Activated T-cell treated with anti-CD3 and anti-CD28 coated beads, Interleukin-2, amount 50 U/mL, for 1 hour (primary cell): ENCODE measurements around the gene ADAMTS16.

Experiments used
- DNase-seq: peaks from one replicate; pipeline ENCODE4 v3.0.0-alpha.2; 2020

ADAMTS16 gene

DNA sequence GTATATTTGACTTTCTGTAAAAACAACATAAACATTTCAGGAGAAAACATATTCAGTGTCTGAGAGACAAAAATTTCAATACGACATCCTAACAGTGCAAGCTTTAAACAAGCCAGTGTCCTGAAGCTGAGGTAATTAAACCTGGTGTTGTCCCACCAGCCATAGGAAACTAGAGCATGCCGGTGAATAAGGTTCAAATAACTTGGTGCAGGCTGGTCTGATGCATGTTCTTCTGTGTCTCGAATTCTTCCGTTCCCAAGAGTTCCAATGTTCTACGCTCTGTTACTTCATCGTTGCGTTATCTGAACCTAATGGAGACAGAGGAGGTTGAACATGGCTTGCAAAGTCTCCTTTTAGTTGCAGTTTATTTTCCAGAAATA is 48.9 kb downstream of the ADAMTS16 start:
- DNase-seq, result no peak

DNA sequence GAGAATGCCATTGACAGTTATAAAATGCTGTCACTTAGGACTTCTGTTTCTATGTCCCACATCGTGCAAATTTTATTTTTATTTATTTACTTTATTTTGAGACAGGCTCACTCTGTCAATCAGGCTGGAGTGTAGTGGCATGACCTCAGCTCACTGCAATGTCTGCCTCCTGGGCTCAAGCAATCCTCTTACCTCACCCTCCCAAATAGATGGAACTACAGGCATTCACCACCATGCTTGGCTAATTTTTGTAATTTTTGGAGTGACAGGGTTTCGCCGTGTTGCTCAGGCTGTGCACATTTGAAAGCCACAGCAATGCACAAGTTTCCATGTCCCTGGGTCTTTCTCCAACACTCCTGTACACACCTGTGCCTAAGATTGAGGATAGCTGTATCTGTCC is 51.8 kb downstream of the ADAMTS16 start:
- DNase-seq, result no peak

DNA sequence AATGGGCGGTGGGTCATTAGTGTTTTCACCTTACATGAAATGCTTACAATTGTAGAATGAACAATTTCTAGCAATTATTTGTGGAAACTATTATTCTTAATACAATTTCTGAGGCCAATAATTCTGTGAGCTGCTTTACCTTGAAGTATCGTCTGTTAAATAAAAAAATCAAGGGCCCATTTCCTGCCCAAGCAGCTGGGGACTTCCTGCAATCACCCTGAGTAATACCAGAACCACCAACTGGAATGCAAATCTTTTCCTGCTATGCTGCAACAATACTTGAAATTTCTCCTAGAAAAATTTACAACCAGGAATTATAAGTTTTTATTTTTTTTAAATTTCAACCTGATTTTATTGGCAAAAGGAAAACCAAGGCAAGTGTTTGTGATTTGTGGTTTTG is 52.6 kb downstream of the ADAMTS16 start:
- no peak for DNase-seq

DNA sequence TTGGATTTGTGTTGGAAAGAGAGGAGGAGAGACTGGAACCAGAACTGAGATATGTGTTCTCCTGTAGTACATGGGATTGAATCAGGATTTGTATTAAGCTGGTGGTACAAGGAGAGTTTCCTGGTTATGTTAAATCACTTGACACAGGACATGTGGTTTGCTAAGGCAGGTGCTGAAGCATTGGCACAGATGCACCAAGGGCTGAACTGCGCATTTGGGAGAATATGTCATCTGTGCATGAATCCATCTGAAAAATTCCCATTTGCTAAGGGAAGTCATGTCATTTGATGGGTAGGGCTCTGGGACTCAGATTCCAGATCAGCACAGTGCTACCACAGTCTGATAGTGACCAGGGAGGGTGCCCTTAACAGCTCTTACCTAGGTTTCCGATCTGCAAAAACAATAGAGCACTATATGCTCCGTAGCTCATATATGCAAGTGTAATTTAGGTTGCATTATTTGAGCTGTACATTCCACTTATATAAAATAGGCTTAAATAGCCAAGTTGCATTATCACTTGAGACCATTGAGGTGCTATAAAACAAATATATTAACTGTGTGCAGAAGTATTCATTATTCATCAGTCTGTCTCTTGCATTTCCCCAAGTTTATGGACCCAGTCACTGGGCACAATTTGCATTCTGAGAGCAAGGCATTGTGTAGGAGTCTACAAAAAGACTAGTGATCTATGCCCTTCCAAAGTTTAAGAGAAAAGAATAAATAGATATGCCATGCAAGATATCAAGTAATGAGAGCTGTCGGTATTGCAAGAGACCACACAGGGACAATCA is 55.2 kb downstream of the ADAMTS16 start:
- no peak for DNase-seq

DNA sequence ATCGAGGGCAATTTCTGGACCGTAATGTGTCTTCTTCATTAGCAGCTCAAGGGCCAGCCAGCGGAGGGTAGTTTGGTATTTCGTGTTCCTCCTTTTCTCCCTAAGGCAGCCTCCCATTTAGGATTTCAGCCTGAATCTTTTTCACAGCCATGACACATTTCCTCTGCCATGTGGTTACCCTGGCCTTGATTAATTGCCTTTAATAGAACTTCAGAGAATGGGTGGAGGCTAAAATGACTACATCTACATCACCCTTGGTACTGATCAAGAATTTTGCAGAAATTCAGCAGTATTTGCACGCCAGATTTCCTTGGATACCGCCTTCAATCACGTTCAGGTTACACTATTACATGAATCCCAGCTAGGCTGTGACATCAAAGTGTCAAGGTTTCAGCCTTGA is 58.0 kb downstream of the ADAMTS16 start:
- DNase-seq, result no peak

DNA sequence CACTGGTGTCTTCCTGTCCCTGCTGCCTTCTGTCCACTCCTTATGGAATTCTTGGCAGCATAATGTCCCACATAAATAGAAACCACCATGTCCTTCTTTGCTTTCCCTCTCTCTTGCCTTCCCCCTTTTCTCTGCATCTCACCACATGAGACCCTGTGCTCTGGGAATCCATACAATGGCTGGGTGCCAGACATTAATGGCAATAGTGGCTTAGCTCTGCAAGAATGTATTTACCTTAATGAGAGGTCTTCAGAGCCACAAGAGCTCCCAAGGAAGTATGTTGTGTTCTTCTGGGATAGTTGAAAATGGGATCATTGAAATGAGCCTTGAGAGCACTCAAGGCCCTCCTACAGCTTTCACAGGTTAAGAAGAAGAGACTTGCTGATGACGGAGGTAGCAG is 58.7 kb downstream of the ADAMTS16 start:
- DNase-seq, result no peak

DNA sequence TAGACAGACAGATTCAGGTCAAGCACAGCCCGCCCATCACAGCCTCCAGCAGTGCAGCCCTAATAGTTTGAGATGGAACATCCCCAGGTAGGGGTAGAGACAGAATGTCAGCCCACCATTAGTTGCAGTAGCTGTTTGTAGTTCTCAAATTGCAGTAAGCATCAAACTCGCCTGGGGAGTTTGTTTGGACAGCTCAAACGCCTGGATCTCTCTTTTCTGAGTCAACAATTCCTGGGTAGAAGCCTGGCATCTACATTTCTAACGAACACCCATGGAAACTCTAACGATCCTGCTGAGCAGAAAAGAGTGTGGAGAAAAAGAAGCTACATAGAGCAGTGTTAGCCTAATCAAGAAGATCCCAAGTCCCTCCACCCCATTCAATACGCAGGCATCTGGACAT is 59.4 kb downstream of the ADAMTS16 start:
- no peak for DNase-seq

DNA sequence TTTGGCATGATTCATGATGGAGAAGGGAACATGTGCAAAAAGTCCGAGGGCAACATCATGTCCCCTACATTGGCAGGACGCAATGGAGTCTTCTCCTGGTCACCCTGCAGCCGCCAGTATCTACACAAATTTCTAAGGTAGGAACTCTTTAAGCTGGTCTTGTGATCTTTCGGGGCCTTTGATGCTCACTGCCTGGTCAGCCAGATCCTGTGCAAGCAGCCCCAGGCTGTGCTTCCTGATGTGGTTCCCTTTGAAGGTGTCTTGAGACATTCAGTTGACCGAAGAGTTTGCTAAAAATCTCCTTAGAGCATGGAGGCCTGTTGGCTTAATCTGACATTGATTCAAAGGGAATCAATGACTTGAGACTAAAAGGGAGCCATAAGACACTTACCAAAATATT is 60.0 kb downstream of the ADAMTS16 start:
- no peak for DNase-seq

DNA sequence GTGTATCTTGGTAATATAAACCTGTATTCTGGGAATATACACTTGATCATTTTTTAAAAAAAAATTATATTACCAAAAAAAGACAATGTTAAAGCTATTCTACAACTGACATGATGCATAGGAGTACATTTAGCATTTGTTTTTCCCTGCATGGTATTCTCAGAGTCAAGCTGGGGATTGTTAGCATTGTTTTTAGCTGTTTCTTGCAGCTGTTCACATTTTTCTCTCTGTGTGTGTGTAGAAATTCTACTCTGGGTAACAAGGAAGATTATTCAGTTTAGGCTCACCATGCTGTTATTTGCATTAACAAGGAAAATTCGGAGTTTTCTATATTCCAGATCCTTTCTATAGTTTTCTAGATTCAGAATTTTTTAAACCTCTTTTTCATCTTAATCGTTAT is 62.2 kb downstream of the ADAMTS16 start:
- no peak for DNase-seq

DNA sequence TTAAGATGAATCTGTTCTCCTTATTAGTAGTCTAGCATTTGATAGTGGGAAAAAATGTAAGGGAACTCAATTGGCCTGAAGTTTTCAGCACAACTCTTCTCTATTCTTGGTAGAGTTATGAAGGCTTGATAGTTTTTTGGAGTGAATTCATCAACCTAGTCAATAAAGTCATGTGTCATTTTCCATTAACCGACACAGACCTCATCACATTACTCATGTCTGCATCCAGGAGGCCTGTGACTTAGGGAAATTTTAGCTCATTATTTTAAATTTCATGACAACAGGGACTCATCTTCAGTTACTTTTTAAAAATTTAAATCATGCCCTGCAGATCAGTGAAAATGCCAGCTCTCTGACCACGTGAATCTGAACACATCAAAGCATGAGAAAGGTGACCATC is 63.3 kb downstream of the ADAMTS16 start:
- no peak for DNase-seq

DNA sequence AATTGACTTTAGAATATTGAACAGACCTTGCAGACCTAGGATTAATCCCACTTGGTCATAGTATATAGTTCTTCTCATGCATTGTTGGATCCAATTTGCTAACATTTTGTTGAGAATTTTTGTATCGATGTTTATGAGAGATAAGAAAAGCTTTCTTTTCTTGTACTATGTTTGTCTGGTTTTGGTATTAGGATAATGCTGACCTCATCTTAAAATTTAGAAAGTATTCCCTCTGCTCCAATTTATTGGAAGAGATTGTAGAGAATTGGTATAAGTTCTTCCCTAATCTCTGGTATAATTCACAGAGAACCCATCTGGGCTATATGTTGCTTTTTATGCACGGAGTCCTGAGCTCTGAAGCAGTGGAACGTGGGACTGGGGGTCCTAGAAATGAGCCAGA is 67.7 kb downstream of the ADAMTS16 start:
- DNase-seq, result no peak

DNA sequence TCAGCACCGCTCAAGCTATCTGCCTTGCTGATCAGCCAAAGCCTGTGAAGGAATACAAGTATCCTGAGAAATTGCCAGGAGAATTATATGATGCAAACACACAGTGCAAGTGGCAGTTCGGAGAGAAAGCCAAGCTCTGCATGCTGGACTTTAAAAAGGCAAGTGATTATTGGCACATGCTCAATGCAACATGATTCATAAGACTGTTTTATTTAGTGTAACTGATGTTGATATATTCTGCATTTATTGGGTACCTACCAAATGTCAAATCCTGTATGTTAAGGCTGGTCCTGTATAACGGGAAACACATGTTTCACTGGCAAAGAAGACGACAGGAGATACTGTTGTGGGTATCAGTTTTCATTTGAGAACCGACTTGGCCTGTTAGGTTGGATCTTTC is 69.0 kb downstream of the ADAMTS16 start:
- no peak for DNase-seq

DNA sequence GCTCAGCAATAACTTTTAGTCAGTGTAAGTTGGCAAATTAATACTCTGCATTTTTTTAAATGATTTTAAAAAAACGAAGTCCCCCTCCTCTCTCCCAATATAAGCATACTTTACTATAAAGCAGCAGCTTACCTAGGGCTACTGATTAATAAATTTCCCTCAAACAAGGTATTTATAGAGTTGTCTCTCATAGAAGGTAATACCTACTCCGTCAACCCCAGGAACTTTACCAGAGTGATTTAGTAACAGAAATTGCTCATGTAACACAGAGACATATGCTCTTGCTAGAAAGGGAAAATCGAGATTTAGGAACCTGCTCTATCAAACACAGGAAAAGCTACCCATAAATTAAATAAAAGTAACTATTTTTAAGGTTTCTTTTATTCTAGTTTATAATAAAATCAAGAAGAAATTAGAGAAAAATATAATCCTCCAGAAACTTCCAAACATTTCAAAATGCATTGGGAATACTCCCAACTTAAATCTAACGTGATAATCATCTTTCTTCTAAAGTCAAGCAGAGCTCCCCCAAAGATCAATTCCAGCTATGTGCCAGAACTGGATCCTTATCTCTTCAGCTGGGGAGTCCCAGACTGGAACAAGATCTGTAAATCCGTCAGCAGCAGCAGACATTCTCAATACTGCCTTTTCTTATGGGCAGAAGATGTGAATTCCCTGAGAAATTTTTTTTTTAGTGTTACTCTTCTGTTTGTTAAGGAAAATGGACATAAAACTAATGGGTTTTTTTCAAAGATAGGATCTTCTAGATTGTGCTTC is 69.6 kb downstream of the ADAMTS16 start:
- DNase-seq, result no peak

DNA sequence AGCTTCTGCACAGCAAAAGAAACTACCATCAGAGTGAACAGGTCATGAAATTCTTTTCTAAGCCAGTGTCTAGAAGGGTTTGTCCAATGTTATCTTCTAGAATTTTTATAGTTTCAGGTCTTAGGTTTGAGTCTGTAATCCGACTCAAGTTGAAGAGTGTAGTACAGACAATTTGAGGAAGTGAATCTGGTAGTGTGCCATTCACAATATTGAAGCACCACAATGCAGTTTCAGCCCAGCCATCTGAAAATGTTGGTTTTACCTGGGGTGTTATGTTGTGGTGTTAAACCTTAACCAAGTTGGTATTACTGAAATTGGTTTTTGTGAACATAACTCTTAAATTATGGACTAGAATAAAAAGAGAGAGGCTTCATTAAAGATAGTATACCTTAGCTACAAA is 77.2 kb downstream of the ADAMTS16 start:
- DNase-seq, result no peak

DNA sequence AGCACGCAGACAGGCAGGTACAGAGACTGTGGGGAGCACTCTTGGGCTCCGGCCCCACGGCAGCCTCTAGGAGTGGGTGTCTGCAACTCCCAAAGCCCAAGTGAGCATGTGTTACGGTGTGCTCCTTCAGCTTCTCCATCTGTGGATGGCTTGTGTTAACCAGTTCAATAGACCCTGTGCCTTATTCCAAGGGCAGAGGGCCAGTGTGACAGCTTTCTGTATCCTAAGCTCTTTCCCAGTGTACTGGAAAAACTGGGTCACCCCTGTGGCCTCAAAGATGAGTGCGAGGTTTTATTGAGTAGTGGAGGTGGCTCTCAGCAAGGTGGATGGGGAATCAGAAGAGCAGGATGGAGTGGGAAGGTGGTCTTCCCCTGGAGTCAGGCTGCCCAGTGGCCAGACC is 78.3 kb downstream of the ADAMTS16 start:
- DNase-seq, result no peak

DNA sequence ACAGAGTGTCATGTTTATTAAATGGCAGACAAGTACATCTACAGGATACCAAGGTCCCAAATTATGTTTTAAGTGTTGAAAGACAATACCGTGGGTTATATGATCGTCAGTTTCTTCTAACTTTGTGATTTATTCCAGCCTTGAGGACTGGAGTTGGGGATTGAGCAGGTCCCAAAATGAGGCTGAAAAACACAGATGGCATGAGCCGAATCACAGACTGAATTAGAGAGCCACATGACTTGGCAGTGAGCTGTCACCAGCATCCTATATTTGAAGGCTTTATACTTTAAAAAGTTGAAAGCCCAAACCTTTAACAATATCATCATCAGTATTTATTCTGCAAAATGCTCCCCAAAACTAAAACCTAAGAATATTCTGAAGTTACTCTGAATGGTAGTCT is 79.4 kb downstream of the ADAMTS16 start:
- no peak for DNase-seq

DNA sequence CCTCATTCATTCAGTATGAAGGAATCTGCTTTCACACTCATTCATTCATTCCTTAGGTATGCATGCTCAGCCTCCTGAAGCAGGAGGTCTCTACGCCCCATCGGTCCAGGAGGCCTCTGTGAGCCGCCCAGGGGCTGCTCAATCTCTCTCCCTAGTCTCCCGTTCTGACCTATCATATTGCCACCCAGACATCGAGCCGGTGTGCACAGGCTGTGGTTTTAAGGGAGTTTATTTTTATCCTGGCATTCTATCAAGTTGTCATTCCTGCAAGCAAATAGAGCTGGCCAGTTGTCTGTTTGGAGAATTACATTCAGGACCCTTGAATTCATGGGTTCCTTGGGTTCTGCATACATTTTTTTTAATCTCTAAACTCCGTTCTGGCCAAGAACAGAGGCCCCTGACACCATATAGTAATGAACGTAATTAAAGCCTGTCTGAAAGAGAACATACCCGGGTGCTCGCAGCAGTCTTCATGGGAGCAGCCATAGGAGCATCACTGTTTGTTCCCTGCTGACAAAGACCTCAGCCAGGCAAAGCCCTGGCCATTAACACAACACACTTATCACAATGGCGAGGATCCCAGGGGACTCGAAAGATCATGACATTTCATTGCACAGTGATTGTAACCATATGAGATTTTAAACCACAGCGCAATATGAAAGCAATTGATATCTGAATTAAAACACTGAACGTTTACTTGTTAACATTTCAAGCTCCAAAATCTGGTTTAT is 80.9 kb downstream of the ADAMTS16 start:
- no peak for DNase-seq

DNA sequence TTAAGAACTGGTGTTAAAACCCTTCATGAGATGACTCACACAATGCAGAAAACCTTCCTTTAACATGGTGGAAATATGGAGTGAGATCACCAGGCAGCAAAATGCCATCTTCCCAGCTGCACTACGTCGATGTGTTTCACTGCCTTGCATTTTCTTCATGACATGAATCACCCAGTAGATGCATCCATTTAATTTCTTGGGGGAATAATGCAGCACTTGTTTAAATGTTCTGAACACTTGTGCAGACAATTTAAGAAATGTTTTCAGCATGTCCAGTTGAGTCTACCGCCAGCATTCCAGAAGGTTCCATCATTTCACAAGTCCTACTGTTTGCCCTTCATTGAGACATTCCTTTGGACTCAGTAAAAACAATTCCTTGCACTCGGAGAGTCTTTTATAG is 81.6 kb downstream of the ADAMTS16 start:
- no peak for DNase-seq

DNA sequence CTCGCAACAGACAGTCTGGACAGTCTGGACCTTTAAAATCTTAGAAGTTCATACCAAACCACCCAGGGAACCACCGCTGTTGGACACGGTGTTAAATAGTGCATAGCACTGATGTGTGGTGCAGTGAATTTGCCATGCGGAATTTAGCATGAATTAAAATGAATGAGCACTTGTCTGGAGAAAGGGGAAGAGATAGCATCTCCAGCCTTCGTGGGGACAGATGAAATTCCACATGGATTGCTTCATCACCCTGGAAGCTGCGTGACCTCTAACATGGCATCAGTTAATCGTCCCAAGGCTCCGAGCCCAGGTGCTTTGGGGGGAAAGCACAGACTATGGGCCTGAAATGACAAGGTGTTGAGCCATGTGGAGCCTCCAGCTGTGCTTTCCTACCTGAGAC is 91.4 kb downstream of the ADAMTS16 start:
- no peak for DNase-seq

DNA sequence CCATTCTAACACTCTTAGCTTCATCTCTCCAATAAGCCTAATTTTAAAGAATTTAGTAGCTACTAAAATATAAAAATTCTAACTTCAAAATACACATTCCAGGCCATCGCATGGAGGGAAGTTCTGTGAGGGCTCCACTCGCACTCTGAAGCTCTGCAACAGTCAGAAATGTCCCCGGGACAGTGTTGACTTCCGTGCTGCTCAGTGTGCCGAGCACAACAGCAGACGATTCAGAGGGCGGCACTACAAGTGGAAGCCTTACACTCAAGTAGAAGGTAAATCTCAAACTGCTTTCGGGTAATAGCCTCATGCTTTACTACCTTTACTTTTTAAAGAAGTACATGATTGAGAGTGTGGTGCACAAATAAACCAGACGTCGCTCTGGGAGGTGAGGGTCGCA is 94.8 kb downstream of the ADAMTS16 start:
- no peak for DNase-seq

DNA sequence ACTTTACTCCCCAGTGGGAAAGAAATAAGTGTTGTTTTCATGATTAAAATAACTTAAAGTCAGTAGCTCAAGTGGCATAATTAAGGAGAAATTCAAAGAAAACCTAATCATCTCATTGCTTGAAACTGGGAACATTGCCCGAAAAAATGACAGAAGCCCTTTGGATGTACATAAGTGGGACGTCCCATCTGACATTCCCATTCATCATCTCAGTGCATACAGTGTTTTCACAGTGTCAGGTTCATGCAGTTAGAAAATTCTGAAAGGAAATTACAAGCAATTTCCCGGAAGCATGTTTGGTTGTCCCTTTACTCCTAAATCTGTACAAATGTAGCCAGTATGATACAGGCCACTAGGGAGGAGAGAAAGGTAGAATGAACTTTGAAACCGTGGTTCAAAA is 95.6 kb downstream of the ADAMTS16 start:
- no peak for DNase-seq

DNA sequence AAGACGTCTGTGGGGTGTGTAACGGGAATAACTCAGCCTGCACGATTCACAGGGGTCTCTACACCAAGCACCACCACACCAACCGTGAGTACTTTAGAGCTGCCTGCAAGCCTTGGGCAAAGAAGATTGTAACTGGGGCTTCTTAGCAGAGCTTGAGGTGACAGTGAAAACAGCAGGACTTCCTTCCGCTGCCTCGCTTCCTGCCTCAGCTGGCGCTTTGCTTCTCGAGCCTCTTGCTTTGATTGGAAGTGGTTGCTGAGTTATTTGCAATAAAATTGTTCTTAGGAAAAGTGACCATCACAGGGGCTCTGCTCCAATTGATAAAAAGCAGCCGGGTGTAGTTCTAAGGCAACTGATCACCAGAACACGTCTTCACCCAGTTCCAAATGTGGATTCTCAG is 99.1 kb downstream of the ADAMTS16 start:
- no peak for DNase-seq

DNA sequence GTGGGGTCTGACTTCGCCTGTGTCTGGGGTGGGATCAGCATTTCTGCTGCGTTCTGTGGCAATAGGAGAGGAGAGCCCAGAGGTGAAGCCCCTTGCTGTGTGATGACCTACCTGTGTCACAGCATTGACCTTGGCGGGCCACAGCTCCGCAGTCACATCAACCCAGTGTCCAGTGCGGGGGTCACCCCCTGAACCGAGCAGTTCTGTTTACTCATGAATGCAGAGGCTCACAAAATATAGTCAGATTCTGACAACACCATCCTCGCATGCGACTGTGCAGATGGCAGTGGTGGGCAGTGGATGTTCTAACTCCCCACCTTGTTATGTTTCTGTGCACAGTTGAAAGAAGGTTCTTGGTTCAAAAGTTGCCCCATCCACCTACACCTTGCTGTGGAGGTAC is 100.1 kb downstream of the ADAMTS16 start:
- no peak for DNase-seq

DNA sequence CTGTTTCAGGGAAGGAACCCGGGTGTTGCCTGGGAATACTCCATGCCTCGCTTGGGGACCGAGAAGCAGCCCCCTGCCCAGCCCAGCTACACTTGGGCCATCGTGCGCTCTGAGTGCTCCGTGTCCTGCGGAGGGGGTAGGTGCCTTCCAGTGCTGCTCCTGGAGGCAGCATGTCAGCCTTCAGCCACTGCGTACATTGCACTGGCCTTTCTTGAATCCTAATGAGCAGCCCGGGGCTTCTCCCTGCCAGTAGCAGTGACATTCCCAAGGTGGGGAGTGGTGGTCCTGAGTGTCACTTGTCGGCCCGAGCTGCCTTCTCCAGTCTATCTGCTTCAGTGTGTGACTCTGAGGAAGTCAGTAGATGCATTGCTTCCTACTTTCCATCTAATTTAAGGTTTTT is 101.9 kb downstream of the ADAMTS16 start:
- no peak for DNase-seq
